Fibroblast of lung (primary cell): Measurements from ENCODE around the gene ANKRD28.

ENCODE experiments used
- CTCF ChIP-seq, 2 donors: IDR thresholded peaks in 1 of 2; conservative IDR thresholded peaks in 1 of 2; 1 replicate in 1 of 2; 2 replicates in 1 of 2; pipeline ENCODE4 v1.5.1; 2011 to 2012; ENCODE audit warnings: low read length in 2 of 2, control low read depth in 1 of 2, inconsistent platforms in 1 of 2, low read depth in 1 of 2, mild to moderate bottlenecking in 1 of 2
- EZH2 ChIP-seq: IDR thresholded peaks from 2 replicates; pipeline ENCODE4 v1.5.1; 2012; ENCODE audit warnings: low read length, control low read depth, mild to moderate bottlenecking; ENCODE audit errors: missing control alignments

GRCh38 chr3:15795651-15796308 is 2.0 kb downstream of the ANKRD28 start:
- no peak for TF ChIP-seq CTCF (conservative IDR thresholded peaks at IDR 0.05 in 1 of 2, IDR thresholded peaks at IDR 0.05 in 1 of 2; ENCODE audit: low read depth in 1 of 2, low read length in 2 of 2)
- no peak for TF ChIP-seq EZH2
